HL-60 (cell line): Measurements from ENCODE around the gene TCP11L1.

ENCODE experiments used
- CTCF ChIP-seq: IDR thresholded peaks from one replicate; pipeline ENCODE4 v1.5.1; 2011; ENCODE audit warnings: low read length, control low read depth, inconsistent platforms; ENCODE audit not compliant: insufficient read depth
- GABPA ChIP-seq: IDR thresholded peaks from 2 replicates; pipeline ENCODE4 v1.6.1; 2012; ENCODE audit warnings: low read depth
- POLR2AphosphoS5 ChIP-seq: IDR thresholded peaks from 2 replicates; pipeline ENCODE4 v1.6.1; 2012; ENCODE audit warnings: low read depth
- REST ChIP-seq: IDR thresholded peaks from 2 replicates; pipeline ENCODE4 v1.6.1; 2012; ENCODE audit warnings: low read depth; ENCODE audit not compliant: insufficient replicate concordance

GRCh38 chr11:33028537-33028914 lies 10.8 kb upstream of the TCP11L1 start:
- no peak for TF ChIP-seq REST
- TF ChIP-seq POLR2AphosphoS5: no peak
- no peak for TF ChIP-seq CTCF
- no peak for TF ChIP-seq GABPA
